Measurements from ENCODE around the gene ATG16L2.

DNA sequence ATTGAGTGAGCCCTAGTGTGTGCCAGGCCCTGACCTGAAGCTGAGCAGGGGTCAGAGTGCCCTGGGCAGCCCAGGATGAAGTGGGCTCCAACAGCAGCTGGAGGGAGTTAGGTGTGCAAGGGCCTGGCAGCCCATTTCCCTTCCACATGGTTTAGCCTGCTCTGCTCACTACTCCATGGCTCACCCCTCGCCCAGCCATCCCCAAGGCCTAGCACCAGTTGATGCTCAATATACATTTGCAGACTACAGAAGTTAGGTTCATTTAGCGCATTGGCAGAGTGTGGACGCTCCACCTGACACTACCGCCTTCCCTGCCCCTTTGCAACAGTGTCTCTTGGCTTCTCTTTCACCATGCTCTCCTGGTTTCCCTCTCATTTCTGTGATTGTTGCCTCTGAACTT, 3.8 kb downstream of the ATG16L2 start:
- TF ChIP-seq POLR2A (IDR thresholded peaks at IDR 0.05; ENCODE audit: low read length) (no peak), GATA1 (IDR thresholded peaks at IDR 0.05; ENCODE audit: low read depth, low read length) (no peak)

Measured in erythroblast (primary cell).